ENCODE results near the gene HOXD8. TPM values are rescaled to one million over a fixed set of nuclear protein-coding genes. Genes with fewer than 3 reads are reported as not detected.

Gene HOXD8
- total RNA-seq, 1 donor = 0.45 TPM

GRCh38 chr2:176126929-176127773 is 2.4 kb upstream of the HOXD8 start:
- DNase-seq (ENCODE audit: low read depth) = peak; percentile 78
- no peak overlapping the region for H3K4me3 ChIP-seq (ENCODE audit: low read depth, low read length)
- TF ChIP-seq CTCF (IDR thresholded peaks at IDR 0.05; ENCODE audit: insufficient read depth, low read length) = peak; percentile 75

GRCh38 chr2:176127774-176128072 is 1.8 kb upstream of the HOXD8 start:
- H3K4me3 ChIP-seq (ENCODE audit: low read depth, low read length) = no peak overlapping the region
- TF ChIP-seq CTCF (IDR thresholded peaks at IDR 0.05; ENCODE audit: insufficient read depth, low read length) = no peak
- no peak for DNase-seq (ENCODE audit: low read depth)

GRCh38 chr2:176128172-176128981 is 1.1 kb upstream of the HOXD8 start:
- no peak overlapping the region for H3K4me3 ChIP-seq (ENCODE audit: low read depth, low read length)
- DNase-seq (ENCODE audit: low read depth) = no peak
- TF ChIP-seq CTCF (IDR thresholded peaks at IDR 0.05; ENCODE audit: insufficient read depth, low read length) = no peak

- no peak for DNase-seq (ENCODE audit: low read depth)
- no peak for TF ChIP-seq CTCF (IDR thresholded peaks at IDR 0.05; ENCODE audit: insufficient read depth, low read length)
- H3K4me3 ChIP-seq (ENCODE audit: low read depth, low read length) = no peak overlapping the region
Observed at GRCh38 chr2:176129813-176130146, 275 bp downstream of the HOXD8 start.

- no peak for DNase-seq (ENCODE audit: low read depth)
- TF ChIP-seq CTCF (IDR thresholded peaks at IDR 0.05; ENCODE audit: insufficient read depth, low read length) = no peak
Observed at GRCh38 chr2:176130147-176130956, 847 bp downstream of the HOXD8 start.

GRCh38 chr2:176130957-176131847 is 1.7 kb downstream of the HOXD8 start:
- no peak overlapping the region for H3K4me3 ChIP-seq (ENCODE audit: low read depth, low read length)
- no peak for DNase-seq (ENCODE audit: low read depth)
- TF ChIP-seq CTCF (IDR thresholded peaks at IDR 0.05; ENCODE audit: insufficient read depth, low read length) = no peak

More at GRCh38 chr2:176130147-176130956, 847 bp downstream of the HOXD8 start:
- H3K4me3 ChIP-seq (ENCODE audit: low read depth, low read length) = no peak overlapping the region

Data from fibroblast of the aortic adventitia (primary cell).